ENCODE data around the gene METTL15. TPM values are rescaled to one million over a fixed set of nuclear protein-coding genes. Genes with fewer than 3 reads are reported as not detected.
"Not testable (repeated sequence)": the region's sequence is repeated elsewhere in the genome, so short reads cannot be mapped to it uniquely, and the experiment has no call there.

The METTL15 gene
- total RNA-seq, 1 donor from 2014 or later, result 13.5 TPM

DNA sequence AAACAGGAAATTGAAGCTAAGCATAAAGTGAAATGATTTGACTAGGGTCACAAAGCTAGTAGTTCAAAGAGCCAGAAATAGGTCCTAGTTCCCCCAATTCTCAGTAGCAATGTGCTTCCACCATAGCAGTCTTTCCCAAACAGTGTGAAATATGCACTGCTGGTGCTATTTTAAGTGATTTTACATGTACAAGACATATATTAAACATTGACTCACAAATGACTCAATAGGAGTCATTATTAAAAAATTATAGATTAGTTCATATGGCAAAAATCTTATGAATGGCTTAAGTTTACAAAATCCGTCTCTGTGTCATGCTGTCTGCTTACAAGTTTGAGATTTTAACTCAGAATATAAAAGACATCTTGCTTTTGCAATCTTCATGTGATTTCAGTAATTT is 21.6 kb upstream of the METTL15 start:
- Histone ChIP-seq H3K4me3 (no peak overlapping the region), H3K27me3 (no peaks in the 10 kb centered on the region), H3K9me3 (no peaks in the 10 kb centered on the region), H3K27ac (no peak overlapping the region), H3K36me3 (no peaks in the 10 kb centered on the region), H3K4me1 (no peaks in the 10 kb centered on the region)
- no peak for TF ChIP-seq CTCF (IDR thresholded peaks at IDR 0.05)
- intact Hi-C loops (cut with DNase I), result no loop called here
- DNase-seq (no peak), ATAC-seq (no peak)

- H3K4me3 ChIP-seq; ATAC-seq; H3K27me3 ChIP-seq; H3K27ac ChIP-seq; H3K36me3 ChIP-seq; intact Hi-C loops (cut with DNase I); H3K4me1 ChIP-seq; H3K9me3 ChIP-seq; DNase-seq: not testable (repeated sequence)
Measured at GRCh38 chr11:28087192-28087591, 21.0 kb upstream of the METTL15 start.

GRCh38 chr11:28087693-28088092 is 20.5 kb upstream of the METTL15 start:
- DNase-seq; H3K9me3 ChIP-seq; H3K4me3 ChIP-seq; ATAC-seq; H3K4me1 ChIP-seq; H3K27ac ChIP-seq; intact Hi-C loops (cut with DNase I); H3K36me3 ChIP-seq; H3K27me3 ChIP-seq: not testable (repeated sequence)

DNA sequence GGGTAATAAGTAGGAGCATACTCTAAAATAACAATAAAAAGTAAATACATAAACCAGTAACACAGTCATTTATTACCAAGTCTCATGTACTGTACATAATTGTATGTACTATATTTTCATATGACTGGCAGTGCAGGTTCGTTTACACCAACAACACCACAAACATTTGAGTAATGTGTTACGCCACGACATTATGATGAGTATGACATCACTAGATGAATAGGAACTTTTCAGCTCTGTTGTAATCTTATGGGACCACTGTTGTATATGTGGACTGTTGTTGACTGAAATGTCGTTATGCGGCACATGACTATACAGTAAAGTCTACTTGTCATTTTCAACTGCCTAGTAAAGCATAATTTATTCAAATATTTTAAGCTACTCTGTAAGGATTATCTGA is 18.8 kb upstream of the METTL15 start:
- intact Hi-C loops (cut with DNase I), result no loop called here

DNA sequence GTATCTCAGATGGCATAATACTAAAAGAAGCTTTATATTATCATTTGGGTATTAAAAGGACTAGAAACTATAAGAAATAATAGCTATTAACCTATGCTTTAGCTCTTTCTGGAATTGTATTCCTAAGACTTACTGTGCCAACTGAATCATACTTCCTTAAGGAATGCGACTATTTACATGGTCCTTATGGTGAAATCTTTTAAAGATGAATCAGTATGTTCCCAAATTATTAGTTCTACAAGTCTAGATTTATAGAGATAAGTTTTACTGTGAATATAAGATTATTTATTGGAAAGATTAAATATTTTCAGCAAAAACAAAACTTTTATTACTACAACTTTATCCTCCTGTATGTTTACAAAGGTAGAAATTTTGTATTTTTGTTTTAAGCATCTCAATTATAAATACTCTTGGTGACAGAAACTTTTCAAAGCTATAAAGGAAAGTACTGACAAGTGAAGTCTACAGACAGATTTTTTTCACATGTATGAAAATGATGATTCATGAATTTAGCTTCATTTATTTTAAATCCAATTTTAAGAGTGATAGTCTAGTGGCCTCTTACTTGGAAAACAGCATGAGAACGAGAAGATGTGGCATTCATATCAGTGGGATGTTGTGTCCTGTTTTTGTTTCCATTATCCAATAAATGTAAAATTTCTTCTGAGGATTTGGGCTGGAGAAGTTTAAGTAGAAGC is 18.0 kb upstream of the METTL15 start:
- ATAC-seq (no peak), DNase-seq (no peak)
- no peaks in the 10 kb centered on the region for H3K36me3 ChIP-seq
- H3K27me3 ChIP-seq, result no peaks in the 10 kb centered on the region
- H3K27ac ChIP-seq, result no peak overlapping the region
- H3K4me1 ChIP-seq, result no peaks in the 10 kb centered on the region
- TF ChIP-seq CTCF (IDR thresholded peaks at IDR 0.05), result no peak
- H3K4me3 ChIP-seq, result no peak overlapping the region
- H3K9me3 ChIP-seq, result no peaks in the 10 kb centered on the region
- intact Hi-C loops (cut with DNase I), result no loop called here

More for the DNA sequence above, 18.8 kb upstream of the METTL15 start:
- Histone ChIP-seq H3K4me1 (no peaks in the 10 kb centered on the region), H3K4me3 (no peak overlapping the region), H3K9me3 (no peaks in the 10 kb centered on the region), H3K36me3 (no peaks in the 10 kb centered on the region), H3K27ac (no peak overlapping the region), H3K27me3 (no peaks in the 10 kb centered on the region)
- no peak for ATAC-seq
- TF ChIP-seq CTCF (IDR thresholded peaks at IDR 0.05), result no peak
- DNase-seq, result no peak

- no peaks in the 10 kb centered on the region for H3K36me3 ChIP-seq
- H3K27ac ChIP-seq, result no peak overlapping the region
- intact Hi-C loops (cut with DNase I), result no loop called here
- H3K27me3 ChIP-seq, result no peaks in the 10 kb centered on the region
- H3K9me3 ChIP-seq, result no peaks in the 10 kb centered on the region
- no peaks in the 10 kb centered on the region for H3K4me1 ChIP-seq
- ATAC-seq (no peak), DNase-seq (no peak)
- no peak overlapping the region for H3K4me3 ChIP-seq
- TF ChIP-seq CTCF (IDR thresholded peaks at IDR 0.05), result no peak
Measured at GRCh38 chr11:28092786-28093185, 15.4 kb upstream of the METTL15 start.

- DNase-seq (no peak), ATAC-seq (no peak)
- H3K27me3 ChIP-seq, result no peaks in the 10 kb centered on the region
- H3K4me3 ChIP-seq, result no peak overlapping the region
- no peaks in the 10 kb centered on the region for H3K36me3 ChIP-seq
- H3K27ac ChIP-seq, result no peak overlapping the region
- H3K9me3 ChIP-seq, result no peaks in the 10 kb centered on the region
- no peaks in the 10 kb centered on the region for H3K4me1 ChIP-seq
- intact Hi-C loops (cut with DNase I), result no loop called here
- TF ChIP-seq CTCF (IDR thresholded peaks at IDR 0.05), result no peak
Measured at GRCh38 chr11:28098257-28098656, 9.9 kb upstream of the METTL15 start.

Data from upper lobe of right lung (tissue), 1 donor.